HEK293 (cell line): ENCODE measurements around the gene SYCP2.

Experiments used
- ZNF707 ChIP-seq: fragments of 450-650 bp; formaldehyde crosslinking; IDR thresholded peaks from 2 replicates; pipeline ENCODE4 v1.5.1; 2016; ENCODE audit warnings: missing biosample characterization, missing genetic modification characterization
- TF ChIP-seq, protein P1 (sequence below): fragments of 450-650 bp; formaldehyde crosslinking; IDR thresholded peaks from 2 replicates; pipeline ENCODE4 v1.5.1; 2016; ENCODE audit warnings: missing biosample characterization, missing genetic modification characterization

GRCh38 chr20:59816146-59816738, 117.2 kb downstream of the SYCP2 start:
- no peak for TF ChIP-seq ZNF707 (tag by site-specific recombination)
- TF ChIP-seq, protein P1, sequence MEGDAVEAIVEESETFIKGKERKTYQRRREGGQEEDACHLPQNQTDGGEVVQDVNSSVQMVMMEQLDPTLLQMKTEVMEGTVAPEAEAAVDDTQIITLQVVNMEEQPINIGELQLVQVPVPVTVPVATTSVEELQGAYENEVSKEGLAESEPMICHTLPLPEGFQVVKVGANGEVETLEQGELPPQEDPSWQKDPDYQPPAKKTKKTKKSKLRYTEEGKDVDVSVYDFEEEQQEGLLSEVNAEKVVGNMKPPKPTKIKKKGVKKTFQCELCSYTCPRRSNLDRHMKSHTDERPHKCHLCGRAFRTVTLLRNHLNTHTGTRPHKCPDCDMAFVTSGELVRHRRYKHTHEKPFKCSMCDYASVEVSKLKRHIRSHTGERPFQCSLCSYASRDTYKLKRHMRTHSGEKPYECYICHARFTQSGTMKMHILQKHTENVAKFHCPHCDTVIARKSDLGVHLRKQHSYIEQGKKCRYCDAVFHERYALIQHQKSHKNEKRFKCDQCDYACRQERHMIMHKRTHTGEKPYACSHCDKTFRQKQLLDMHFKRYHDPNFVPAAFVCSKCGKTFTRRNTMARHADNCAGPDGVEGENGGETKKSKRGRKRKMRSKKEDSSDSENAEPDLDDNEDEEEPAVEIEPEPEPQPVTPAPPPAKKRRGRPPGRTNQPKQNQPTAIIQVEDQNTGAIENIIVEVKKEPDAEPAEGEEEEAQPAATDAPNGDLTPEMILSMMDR (tag by site-specific recombination): no peak
